LNCaP clone FGC (cell line): ENCODE data around the gene PCDHGA3.
"Not testable (repeated sequence)": the region's sequence is repeated elsewhere in the genome, so short reads cannot be mapped to it uniquely, and the experiment has no call there.

ENCODE experiments used
- DNase-seq: peaks from one replicate; pipeline ENCODE4 v3.0.0-alpha.2; 2011; ENCODE audit warnings: low read depth
- H3K4me3 ChIP-seq: 2 replicates; pipeline ENCODE4 v1.5.1; 2011; ENCODE audit warnings: mild to moderate bottlenecking, low read depth, low read length, control low read depth
- CTCF ChIP-seq: IDR thresholded peaks from 2 replicates; pipeline ENCODE4 v1.5.1; 2012; ENCODE audit warnings: mild to moderate bottlenecking; ENCODE audit not compliant: control insufficient read depth, insufficient read depth; ENCODE audit errors: extremely low read depth

PCDHGA3 gene

GRCh38 chr5:141371572-141372475 lies 28.2 kb downstream of the PCDHGA3 start:
- TF ChIP-seq CTCF = no peak
- H3K4me3 ChIP-seq = no peak overlapping the region
- no peak for DNase-seq

- TF ChIP-seq CTCF = peak; percentile 35
- DNase-seq = no peak
- peak within 1 kb of the TSS; percentile 21; the same call in 1 of the 2 replicates for H3K4me3 ChIP-seq
Observed at GRCh38 chr5:141373673-141374317, 30.2 kb downstream of the PCDHGA3 start, which contains the start of gene PCDHGA6. Gene PCDHGA6 (plus strand): TSS chr5:141373891. CDS start chr5:141374084, 193 bp downstream.

GRCh38 chr5:141374627-141375026 lies 31.0 kb downstream of the PCDHGA3 start:
- no peak for TF ChIP-seq CTCF
- no peak overlapping the region for H3K4me3 ChIP-seq
- no peak for DNase-seq

- DNase-seq, H3K4me3 ChIP-seq: not testable (repeated sequence)
Observed at GRCh38 chr5:141375444-141376155, 32.0 kb downstream of the PCDHGA3 start.

GRCh38 chr5:141382469-141383294 lies 39.1 kb downstream of the PCDHGA3 start, which contains the start of gene PCDHGA7:
Gene PCDHGA7 (plus strand): TSS chr5:141382742. CDS start chr5:141382900, 158 bp downstream.
- no peak for DNase-seq
- H3K4me3 ChIP-seq = peak within 1 kb of the TSS; percentile 65
- peak; percentile 57 for TF ChIP-seq CTCF

GRCh38 chr5:141383345-141383744 lies 39.7 kb downstream of the PCDHGA3 start:
- no peak for TF ChIP-seq CTCF
- peak overlapping the region; percentile 65 for H3K4me3 ChIP-seq
- DNase-seq = no peak
